Tibial nerve (tissue), 4 donors: Measurements from ENCODE around the gene NAP1L4. TPM values are rescaled to one million over a fixed set of nuclear protein-coding genes. Genes with fewer than 3 reads are reported as not detected.

Source experiments
- DNase-seq, 2 donors: peaks; one replicate each; pipeline ENCODE4 v3.0.0-alpha.2; 2019; ENCODE audit warnings: low spot score in 2 of 2
- H3K27ac ChIP-seq, 4 donors: fragments of 200-600 bp; sonication (generic) in 3 of 4; one replicate each; pipeline ENCODE4 v1.5.1; 2017 to 2019; ENCODE audit warnings: mild to moderate bottlenecking in 1 of 4
- H3K27me3 ChIP-seq, 2 donors: fragments of 200-600 bp; sonication (generic) in 1 of 2; one replicate each; pipeline versions ENCODE4 v1.5.1 to v1.6.0; 2017 to 2019
- H3K36me3 ChIP-seq, 3 donors: fragments of 200-600 bp; sonication (generic); one replicate each; pipeline ENCODE4 v1.5.1; 2018 to 2019
- H3K4me1 ChIP-seq, 4 donors: fragments of 200-600 bp; sonication (generic) in 3 of 4; one replicate each; pipeline ENCODE4 v1.5.1; 2017 to 2019
- H3K4me3 ChIP-seq, 4 donors: fragments of 200-600 bp; sonication (generic) in 3 of 4; one replicate each; pipeline ENCODE4 v1.5.1; 2017 to 2019; ENCODE audit warnings: mild to moderate bottlenecking in 1 of 4, moderate library complexity in 1 of 4
- H3K9me3 ChIP-seq, 4 donors: fragments of 200-600 bp; sonication (generic) in 3 of 4; one replicate each; pipeline ENCODE4 v1.5.1; 2017 to 2019
- EP300 ChIP-seq, 2 donors: sonication (generic); formaldehyde crosslinking; IDR thresholded peaks; one replicate each; pipeline ENCODE4 v1.6.1; 2017; ENCODE audit warnings: antibody characterized with exemption in 2 of 2, mild to moderate bottlenecking in 1 of 2
- POLR2A ChIP-seq, 2 donors: fragments of 450-650 bp; IDR thresholded peaks; one replicate each; pipeline ENCODE4 v1.6.1; 2017; ENCODE audit warnings: antibody characterized with exemption in 2 of 2, mild to moderate bottlenecking in 2 of 2, moderate library complexity in 2 of 2
- WGBS, 2 donors: methylation state at CpG; one replicate each; pipeline ENCODE4 v1.1.5; 2018; 5-methylcytosine and 5-hydroxymethylcytosine counted together
- total RNA-seq, 4 donors: library from RNA; depleted of rRNA; stranded (reverse); fragments of >200 nt; gene quantifications; one replicate each; pipeline ENCODE4 v1.1.0, GENCODE V29; 2016
- TF ChIP-seq, protein P1 (sequence below), 5 experiments: fragments of 200-600 bp in 3 of 5; fragments of 450-650 bp in 2 of 5; sonication (generic) in 3 of 5; IDR thresholded peaks; one replicate each; pipeline ENCODE4 v1.5.1; 2016 to 2019; ENCODE audit warnings: antibody characterized with exemption in 5 of 5, mild to moderate bottlenecking in 3 of 5, moderate library complexity in 2 of 5

NAP1L4 gene
- total RNA-seq, 4 donors from 2014 or later, result 94.3 to 129 (median 111) TPM

GRCh38 chr11:2976294-2977063 is 15.7 kb downstream of the NAP1L4 start:
- Histone ChIP-seq H3K4me3 (no peak overlapping the region), H3K27ac (no peak overlapping the region), H3K9me3 (no peaks in the 10 kb centered on the region), H3K27me3 (no peaks in the 10 kb centered on the region), H3K4me1 (peaks cover 0 to 3% (median 0%) of the 10 kb centered on the region in 4 donors), H3K36me3 (peaks cover 0 to 80% (median 16%) of the 10 kb centered on the region in 3 donors)
- no peak for DNase-seq
- WGBS, 2 donors, result 80 to 88% methylated on average over 6 of the region's 6 CpGs
- TF ChIP-seq, protein P1, sequence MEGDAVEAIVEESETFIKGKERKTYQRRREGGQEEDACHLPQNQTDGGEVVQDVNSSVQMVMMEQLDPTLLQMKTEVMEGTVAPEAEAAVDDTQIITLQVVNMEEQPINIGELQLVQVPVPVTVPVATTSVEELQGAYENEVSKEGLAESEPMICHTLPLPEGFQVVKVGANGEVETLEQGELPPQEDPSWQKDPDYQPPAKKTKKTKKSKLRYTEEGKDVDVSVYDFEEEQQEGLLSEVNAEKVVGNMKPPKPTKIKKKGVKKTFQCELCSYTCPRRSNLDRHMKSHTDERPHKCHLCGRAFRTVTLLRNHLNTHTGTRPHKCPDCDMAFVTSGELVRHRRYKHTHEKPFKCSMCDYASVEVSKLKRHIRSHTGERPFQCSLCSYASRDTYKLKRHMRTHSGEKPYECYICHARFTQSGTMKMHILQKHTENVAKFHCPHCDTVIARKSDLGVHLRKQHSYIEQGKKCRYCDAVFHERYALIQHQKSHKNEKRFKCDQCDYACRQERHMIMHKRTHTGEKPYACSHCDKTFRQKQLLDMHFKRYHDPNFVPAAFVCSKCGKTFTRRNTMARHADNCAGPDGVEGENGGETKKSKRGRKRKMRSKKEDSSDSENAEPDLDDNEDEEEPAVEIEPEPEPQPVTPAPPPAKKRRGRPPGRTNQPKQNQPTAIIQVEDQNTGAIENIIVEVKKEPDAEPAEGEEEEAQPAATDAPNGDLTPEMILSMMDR (IDR thresholded peaks at IDR 0.05), result no peak
- TF ChIP-seq POLR2A (IDR thresholded peaks at IDR 0.05) (no peak), EP300 (IDR thresholded peaks at IDR 0.05) (no peak)

GRCh38 chr11:2975594-2975993 is 16.5 kb downstream of the NAP1L4 start:
- H3K4me1 ChIP-seq, result peaks cover 0 to 3% (median 0%) of the 10 kb centered on the region in 4 donors
- no peak for TF ChIP-seq EP300 (IDR thresholded peaks at IDR 0.05)
- TF ChIP-seq, protein P1 (IDR thresholded peaks at IDR 0.05), result peak in 2 of 5 experiments; percentile 24 to 38
- no peak for DNase-seq
- no peak overlapping the region for H3K27ac ChIP-seq
- WGBS, 2 donors, result 78 to 80% methylated on average over 4 of the region's 4 CpGs
- H3K4me3 ChIP-seq, result no peak overlapping the region
- peaks cover 0 to 89% (median 16%) of the 10 kb centered on the region in 3 donors for H3K36me3 ChIP-seq
- H3K9me3 ChIP-seq, result no peaks in the 10 kb centered on the region
- no peaks in the 10 kb centered on the region for H3K27me3 ChIP-seq

DNA sequence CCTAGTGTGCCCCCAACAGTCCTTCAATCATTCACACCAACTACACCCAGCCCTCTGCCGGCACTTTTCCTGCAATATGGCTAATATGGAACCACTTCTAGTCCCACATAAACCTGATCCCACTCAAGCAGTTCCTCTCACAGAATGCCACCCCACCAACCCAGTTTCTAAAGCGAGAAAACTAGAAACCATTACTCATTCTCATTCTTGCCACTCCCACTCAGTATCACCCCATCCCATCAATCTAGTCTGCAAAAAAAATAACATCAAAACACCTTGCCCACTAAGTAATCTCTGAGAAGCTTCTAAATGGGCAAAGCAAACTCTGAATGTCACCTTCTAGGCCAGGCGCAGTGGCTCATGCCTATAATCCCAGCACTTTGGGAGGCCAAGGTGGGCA is 17.9 kb downstream of the NAP1L4 start:
- Histone ChIP-seq H3K9me3 (no peaks in the 10 kb centered on the region), H3K27me3 (no peaks in the 10 kb centered on the region), H3K36me3 (peaks cover 0 to 98% (median 20%) of the 10 kb centered on the region in 3 donors), H3K4me1 (peaks cover 0 to 3% (median 0%) of the 10 kb centered on the region in 4 donors), H3K27ac (no peak overlapping the region), H3K4me3 (no peak overlapping the region)
- DNase-seq, result no peak
- TF ChIP-seq EP300 (IDR thresholded peaks at IDR 0.05) (no peak), POLR2A (IDR thresholded peaks at IDR 0.05) (no peak)
- TF ChIP-seq, protein P1 (IDR thresholded peaks at IDR 0.05), result no peak
- 90 to 100% methylated on average over 3 of the region's 3 CpGs for WGBS, 2 donors

GRCh38 chr11:2968341-2968900 is 23.7 kb downstream of the NAP1L4 start:
- Histone ChIP-seq H3K4me1 (no peaks in the 10 kb centered on the region), H3K27ac (no peak overlapping the region), H3K9me3 (no peaks in the 10 kb centered on the region), H3K4me3 (no peak overlapping the region), H3K36me3 (peaks cover 0 to 98% (median 18%) of the 10 kb centered on the region in 3 donors), H3K27me3 (no peaks in the 10 kb centered on the region)
- DNase-seq, result no peak
- TF ChIP-seq EP300 (IDR thresholded peaks at IDR 0.05) (no peak), POLR2A (IDR thresholded peaks at IDR 0.05) (no peak)
- TF ChIP-seq, protein P1 (IDR thresholded peaks at IDR 0.05), result no peak
- WGBS, 2 donors, result 71 to 83% methylated on average over 6 of the region's 6 CpGs

GRCh38 chr11:2964782-2965181 is 27.3 kb downstream of the NAP1L4 start:
- TF ChIP-seq POLR2A (IDR thresholded peaks at IDR 0.05), result no peak
- TF ChIP-seq, protein P1 (IDR thresholded peaks at IDR 0.05), result no peak
- no peak for TF ChIP-seq EP300 (IDR thresholded peaks at IDR 0.05)
- H3K27ac ChIP-seq, result no peak overlapping the region
- no peak overlapping the region for H3K4me3 ChIP-seq
- H3K36me3 ChIP-seq, result peaks cover 0 to 99% (median 12%) of the 10 kb centered on the region in 3 donors
- no peaks in the 10 kb centered on the region for H3K4me1 ChIP-seq
- WGBS, 2 donors, result 88 to 92% methylated on average over 4 of the region's 4 CpGs
- H3K27me3 ChIP-seq, result no peaks in the 10 kb centered on the region
- no peak for DNase-seq
- H3K9me3 ChIP-seq, result no peaks in the 10 kb centered on the region
